Neural cell (in vitro differentiated cells): ENCODE measurements around the gene TTC9C. TPM values are rescaled to one million over a fixed set of nuclear protein-coding genes. Genes with fewer than 3 reads are reported as not detected.
A peak's percentile ranks its signal among the peaks of the same experiment; 100 is the strongest.

Experiments
- H2AFZ ChIP-seq: fragments of 200-600, 300-800 bp; sonication (generic), shearing (Covaris generic); 2 replicates; pipeline ENCODE4 v1.6.0; 2014; ENCODE audit warnings: low read depth, mild to moderate bottlenecking, antibody characterized with exemption, low read length, moderate library complexity
- H3F3A ChIP-seq: fragments of 200-600 bp; shearing (Covaris generic); 2 replicates; pipeline ENCODE4 v1.6.1; 2016; ENCODE audit warnings: mild to moderate bottlenecking, moderate library complexity, mixed read lengths, antibody characterized with exemption, low read length; ENCODE audit not compliant: insufficient read depth, poor library complexity, severe bottlenecking
- H3K27ac ChIP-seq: fragments of 200-600, 300-800 bp; sonication (generic), shearing (Covaris generic); 2 replicates; pipeline ENCODE4 v1.5.1; 2014; ENCODE audit warnings: mild to moderate bottlenecking, low read length, moderate library complexity
- H3K27me3 ChIP-seq: fragments of 300-800, 200-600 bp; sonication (generic), shearing (Covaris generic); 2 replicates; pipeline ENCODE4 v1.6.0; 2014; ENCODE audit warnings: mild to moderate bottlenecking, low read depth, low read length, moderate library complexity; ENCODE audit not compliant: insufficient read depth
- H3K36me3 ChIP-seq: fragments of 300-800, 200-600 bp; sonication (generic), shearing (Covaris generic); 2 replicates; pipeline ENCODE4 v1.5.1; 2014; ENCODE audit warnings: mild to moderate bottlenecking, antibody characterized with exemption, low read length, moderate library complexity; ENCODE audit not compliant: insufficient read depth
- H3K4me2 ChIP-seq: fragments of 300-800, 200-600 bp; sonication (generic), shearing (Covaris generic); 2 replicates; pipeline ENCODE4 v1.6.0; 2014; ENCODE audit warnings: mild to moderate bottlenecking, low read length
- H3K4me3 ChIP-seq: fragments of 300-800, 200-600 bp; sonication (generic), shearing (Covaris generic); 2 replicates; pipeline ENCODE4 v1.5.1; 2014; ENCODE audit warnings: mild to moderate bottlenecking, low read length, moderate library complexity
- H3K79me2 ChIP-seq: fragments of 200-600 bp; shearing (Covaris generic); replicated peaks from 2 replicates; pipeline ENCODE4 v1.6.0; 2014; ENCODE audit warnings: mild to moderate bottlenecking, low read length, moderate library complexity; ENCODE audit not compliant: insufficient read depth
- H3K9ac ChIP-seq: fragments of 300-800, 200-600 bp; sonication (generic), shearing (Covaris generic); 2 replicates; pipeline ENCODE4 v1.6.1; 2016; ENCODE audit warnings: mild to moderate bottlenecking, low read length, mixed read lengths
- H3K9me2 ChIP-seq: fragments of 200-600 bp; shearing (Covaris generic); 2 replicates; pipeline ENCODE4 v1.6.1; 2016; ENCODE audit warnings: mild to moderate bottlenecking, low read length, mixed read lengths; ENCODE audit not compliant: insufficient read depth
- H3K9me3 ChIP-seq: fragments of 200-600, 300-800 bp; sonication (generic), shearing (Covaris generic); 2 replicates; pipeline ENCODE4 v1.6.1; 2016; ENCODE audit warnings: mild to moderate bottlenecking, mixed run types, low read length, moderate library complexity, mixed read lengths
- H4K20me1 ChIP-seq: fragments of 200-600 bp; shearing (Covaris generic); 2 replicates; pipeline ENCODE4 v1.6.1; 2016; ENCODE audit warnings: mild to moderate bottlenecking, mixed run types; ENCODE audit not compliant: insufficient read depth
- CTCF ChIP-seq: fragments of 450-650 bp; IDR thresholded peaks from 2 replicates; pipeline ENCODE4 v1.5.1; 2014; ENCODE audit warnings: antibody characterized with exemption, mild to moderate bottlenecking, moderate library complexity; ENCODE audit not compliant: poor library complexity, severe bottlenecking
- EP300 ChIP-seq: fragments of 450-650 bp; conservative IDR thresholded peaks from 2 replicates; pipeline ENCODE4 v1.6.1; 2014; ENCODE audit warnings: antibody characterized with exemption, mild to moderate bottlenecking, moderate library complexity; ENCODE audit not compliant: poor library complexity, severe bottlenecking
- EZH2 ChIP-seq: fragments of 200-600, 300-800 bp; shearing (Covaris generic), sonication (generic); IDR thresholded peaks from 2 replicates; pipeline ENCODE4 v1.6.1; 2014; ENCODE audit warnings: antibody characterized with exemption, low read length, borderline replicate concordance, mild to moderate bottlenecking; ENCODE audit not compliant: insufficient read depth, poor library complexity, severe bottlenecking
- MXI1 ChIP-seq: fragments of 450-650 bp; conservative IDR thresholded peaks from 2 replicates; pipeline ENCODE4 v1.6.1; 2014; ENCODE audit warnings: antibody characterized with exemption, mild to moderate bottlenecking; ENCODE audit not compliant: poor library complexity, severe bottlenecking
- POLR2AphosphoS5 ChIP-seq: IDR thresholded peaks from 2 replicates; pipeline ENCODE4 v1.6.1; 2012
- RAD21 ChIP-seq: fragments of 450-650 bp; conservative IDR thresholded peaks from 2 replicates; pipeline ENCODE4 v1.6.1; 2014; ENCODE audit warnings: antibody characterized with exemption, mild to moderate bottlenecking, moderate library complexity
- REST ChIP-seq: IDR thresholded peaks from 2 replicates; pipeline ENCODE4 v1.6.1; 2012; ENCODE audit warnings: borderline replicate concordance
- SMC3 ChIP-seq: fragments of 450-650 bp; conservative IDR thresholded peaks from 2 replicates; pipeline ENCODE4 v1.6.1; 2014; ENCODE audit warnings: antibody characterized with exemption, mild to moderate bottlenecking, moderate library complexity; ENCODE audit not compliant: poor library complexity
- TAF1 ChIP-seq: IDR thresholded peaks from 2 replicates; pipeline ENCODE4 v1.6.1; 2012; ENCODE audit warnings: low read depth
- polyA plus RNA-seq: library from polyadenylated mRNA; depleted of rRNA; stranded (reverse); fragments of >200 nt; gene quantifications from 2 replicates; pipeline ENCODE4 v1.2.3, GENCODE V29; 2014

TTC9C gene
- polyA plus RNA-seq, 1 donor from 2014 or later: 48.6 TPM

GRCh38 chr11:62726156-62726914 is 2.0 kb upstream of the TTC9C start:
- Histone ChIP-seq H3K79me2 (peaks cover 62% of the 10 kb centered on the region), H3K36me3 (peaks cover 17% of the 10 kb centered on the region), H3K9me3 (no peaks in the 10 kb centered on the region), H3K4me2 (peak overlapping the region; percentile 99), H4K20me1 (peaks cover 3% of the 10 kb centered on the region), H3K4me3 (peak overlapping the region; percentile 83), H3K9me2 (no peaks in the 10 kb centered on the region), H3K27ac (peak overlapping the region; percentile 93), H3K9ac (peak overlapping the region; percentile 75), H3K27me3 (no peaks in the 10 kb centered on the region), H2AFZ (no peak overlapping the region), H3F3A (peaks cover 5% of the 10 kb centered on the region)
- TF ChIP-seq REST (no peak), POLR2AphosphoS5 (no peak), EZH2 (no peak), RAD21 (no peak), EP300 (no peak), MXI1 (no peak), TAF1 (no peak), CTCF (no peak), SMC3 (no peak)

- Histone ChIP-seq H3K27me3 (no peaks in the 10 kb centered on the region), H3F3A (peaks cover 5% of the 10 kb centered on the region), H3K36me3 (peaks cover 12% of the 10 kb centered on the region), H3K4me3 (peak overlapping the region; percentile 83), H3K9ac (peak overlapping the region; percentile 75), H3K79me2 (peaks cover 58% of the 10 kb centered on the region), H3K27ac (peak overlapping the region; percentile 93), H2AFZ (no peak overlapping the region), H3K4me2 (no peak overlapping the region), H3K9me2 (no peaks in the 10 kb centered on the region), H4K20me1 (peaks cover 3% of the 10 kb centered on the region), H3K9me3 (no peaks in the 10 kb centered on the region)
- TF ChIP-seq CTCF (no peak), RAD21 (no peak), TAF1 (no peak), SMC3 (no peak), EZH2 (no peak), MXI1 (no peak), EP300 (no peak), POLR2AphosphoS5 (no peak), REST (no peak)
Measured at GRCh38 chr11:62726915-62727164, 1.4 kb upstream of the TTC9C start.
